Neural cell (in vitro differentiated cells): ENCODE measurements around the gene SMIM38. TPM values are rescaled to one million over a fixed set of nuclear protein-coding genes. Genes with fewer than 3 reads are reported as not detected.

Source experiments
- H2AFZ ChIP-seq: fragments of 200-600, 300-800 bp; sonication (generic), shearing (Covaris generic); 2 replicates; pipeline ENCODE4 v1.6.0; 2014; ENCODE audit warnings: low read depth, mild to moderate bottlenecking, antibody characterized with exemption, low read length, moderate library complexity
- H3F3A ChIP-seq: fragments of 200-600 bp; shearing (Covaris generic); 2 replicates; pipeline ENCODE4 v1.6.1; 2016; ENCODE audit warnings: mild to moderate bottlenecking, moderate library complexity, mixed read lengths, antibody characterized with exemption, low read length; ENCODE audit not compliant: insufficient read depth, poor library complexity, severe bottlenecking
- H3K27ac ChIP-seq: fragments of 200-600, 300-800 bp; sonication (generic), shearing (Covaris generic); 2 replicates; pipeline ENCODE4 v1.5.1; 2014; ENCODE audit warnings: mild to moderate bottlenecking, low read length, moderate library complexity
- H3K27me3 ChIP-seq: fragments of 300-800, 200-600 bp; sonication (generic), shearing (Covaris generic); 2 replicates; pipeline ENCODE4 v1.6.0; 2014; ENCODE audit warnings: mild to moderate bottlenecking, low read depth, low read length, moderate library complexity; ENCODE audit not compliant: insufficient read depth
- H3K36me3 ChIP-seq: fragments of 300-800, 200-600 bp; sonication (generic), shearing (Covaris generic); 2 replicates; pipeline ENCODE4 v1.5.1; 2014; ENCODE audit warnings: mild to moderate bottlenecking, antibody characterized with exemption, low read length, moderate library complexity; ENCODE audit not compliant: insufficient read depth
- H3K4me2 ChIP-seq: fragments of 300-800, 200-600 bp; sonication (generic), shearing (Covaris generic); 2 replicates; pipeline ENCODE4 v1.6.0; 2014; ENCODE audit warnings: mild to moderate bottlenecking, low read length
- H3K4me3 ChIP-seq: fragments of 300-800, 200-600 bp; sonication (generic), shearing (Covaris generic); 2 replicates; pipeline ENCODE4 v1.5.1; 2014; ENCODE audit warnings: mild to moderate bottlenecking, low read length, moderate library complexity
- H3K79me2 ChIP-seq: fragments of 200-600 bp; shearing (Covaris generic); replicated peaks from 2 replicates; pipeline ENCODE4 v1.6.0; 2014; ENCODE audit warnings: mild to moderate bottlenecking, low read length, moderate library complexity; ENCODE audit not compliant: insufficient read depth
- H3K9ac ChIP-seq: fragments of 300-800, 200-600 bp; sonication (generic), shearing (Covaris generic); 2 replicates; pipeline ENCODE4 v1.6.1; 2016; ENCODE audit warnings: mild to moderate bottlenecking, low read length, mixed read lengths
- H3K9me2 ChIP-seq: fragments of 200-600 bp; shearing (Covaris generic); 2 replicates; pipeline ENCODE4 v1.6.1; 2016; ENCODE audit warnings: mild to moderate bottlenecking, low read length, mixed read lengths; ENCODE audit not compliant: insufficient read depth
- H3K9me3 ChIP-seq: fragments of 200-600, 300-800 bp; sonication (generic), shearing (Covaris generic); 2 replicates; pipeline ENCODE4 v1.6.1; 2016; ENCODE audit warnings: mild to moderate bottlenecking, mixed run types, low read length, moderate library complexity, mixed read lengths
- H4K20me1 ChIP-seq: fragments of 200-600 bp; shearing (Covaris generic); 2 replicates; pipeline ENCODE4 v1.6.1; 2016; ENCODE audit warnings: mild to moderate bottlenecking, mixed run types; ENCODE audit not compliant: insufficient read depth
- CTCF ChIP-seq: fragments of 450-650 bp; IDR thresholded peaks from 2 replicates; pipeline ENCODE4 v1.5.1; 2014; ENCODE audit warnings: antibody characterized with exemption, mild to moderate bottlenecking, moderate library complexity; ENCODE audit not compliant: poor library complexity, severe bottlenecking
- EP300 ChIP-seq: fragments of 450-650 bp; conservative IDR thresholded peaks from 2 replicates; pipeline ENCODE4 v1.6.1; 2014; ENCODE audit warnings: antibody characterized with exemption, mild to moderate bottlenecking, moderate library complexity; ENCODE audit not compliant: poor library complexity, severe bottlenecking
- EZH2 ChIP-seq: fragments of 200-600, 300-800 bp; shearing (Covaris generic), sonication (generic); IDR thresholded peaks from 2 replicates; pipeline ENCODE4 v1.6.1; 2014; ENCODE audit warnings: antibody characterized with exemption, low read length, borderline replicate concordance, mild to moderate bottlenecking; ENCODE audit not compliant: insufficient read depth, poor library complexity, severe bottlenecking
- MXI1 ChIP-seq: fragments of 450-650 bp; conservative IDR thresholded peaks from 2 replicates; pipeline ENCODE4 v1.6.1; 2014; ENCODE audit warnings: antibody characterized with exemption, mild to moderate bottlenecking; ENCODE audit not compliant: poor library complexity, severe bottlenecking
- POLR2AphosphoS5 ChIP-seq: IDR thresholded peaks from 2 replicates; pipeline ENCODE4 v1.6.1; 2012
- RAD21 ChIP-seq: fragments of 450-650 bp; conservative IDR thresholded peaks from 2 replicates; pipeline ENCODE4 v1.6.1; 2014; ENCODE audit warnings: antibody characterized with exemption, mild to moderate bottlenecking, moderate library complexity
- REST ChIP-seq: IDR thresholded peaks from 2 replicates; pipeline ENCODE4 v1.6.1; 2012; ENCODE audit warnings: borderline replicate concordance
- SMC3 ChIP-seq: fragments of 450-650 bp; conservative IDR thresholded peaks from 2 replicates; pipeline ENCODE4 v1.6.1; 2014; ENCODE audit warnings: antibody characterized with exemption, mild to moderate bottlenecking, moderate library complexity; ENCODE audit not compliant: poor library complexity
- TAF1 ChIP-seq: IDR thresholded peaks from 2 replicates; pipeline ENCODE4 v1.6.1; 2012; ENCODE audit warnings: low read depth
- polyA plus RNA-seq: library from polyadenylated mRNA; depleted of rRNA; stranded (reverse); fragments of >200 nt; gene quantifications from 2 replicates; pipeline ENCODE4 v1.2.3, GENCODE V29; 2014

The SMIM38 gene
- polyA plus RNA-seq, 1 donor from 2014 or later = 1.9 TPM

DNA sequence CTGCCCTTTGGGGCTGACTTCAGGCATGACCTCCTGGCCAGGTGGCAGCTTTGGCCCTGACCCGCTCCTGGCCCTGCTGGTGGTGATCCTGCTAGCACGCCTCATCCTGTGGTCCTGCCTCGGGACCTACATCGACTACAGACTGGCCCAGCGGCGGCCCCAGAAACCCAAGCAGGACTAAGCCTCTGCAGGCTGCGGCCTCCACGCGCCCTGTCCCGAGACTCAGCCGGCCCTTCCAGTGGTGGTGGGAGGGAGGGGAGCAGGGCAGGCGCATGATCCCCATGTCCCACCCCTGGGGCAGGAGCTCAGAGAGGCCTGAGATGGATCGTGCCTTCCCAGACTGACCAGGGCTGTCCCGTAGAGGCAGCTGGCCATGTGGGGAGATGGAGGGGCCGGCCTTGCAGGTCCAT lies 2.1 kb downstream of the SMIM38 start:
- Histone ChIP-seq H3K4me3 (no peak overlapping the region), H3K27ac (no peak overlapping the region), H3K36me3 (no peaks in the 10 kb centered on the region), H3K4me2 (no peak overlapping the region), H3K9me2 (no peaks in the 10 kb centered on the region), H3K27me3 (no peaks in the 10 kb centered on the region), H3K9ac (no peak overlapping the region), H3K9me3 (no peaks in the 10 kb centered on the region), H3F3A (no peaks in the 10 kb centered on the region), H4K20me1 (no peaks in the 10 kb centered on the region), H3K79me2 (no peaks in the 10 kb centered on the region), H2AFZ (no peak overlapping the region)
- TF ChIP-seq REST = no peak
- TF ChIP-seq MXI1 = no peak
- no peak for TF ChIP-seq EP300
- no peak for TF ChIP-seq SMC3
- TF ChIP-seq POLR2AphosphoS5 = no peak
- no peak for TF ChIP-seq EZH2
- no peak for TF ChIP-seq TAF1
- no peak for TF ChIP-seq RAD21
- no peak for TF ChIP-seq CTCF

GRCh38 chr11:69158301-69159149 lies 2.8 kb downstream of the SMIM38 start:
- Histone ChIP-seq H3K9me2 (no peaks in the 10 kb centered on the region), H3K27me3 (no peaks in the 10 kb centered on the region), H2AFZ (no peak overlapping the region), H3K27ac (no peak overlapping the region), H4K20me1 (no peaks in the 10 kb centered on the region), H3K4me3 (no peak overlapping the region), H3F3A (no peaks in the 10 kb centered on the region), H3K9me3 (no peaks in the 10 kb centered on the region), H3K9ac (no peak overlapping the region), H3K4me2 (no peak overlapping the region), H3K79me2 (no peaks in the 10 kb centered on the region), H3K36me3 (no peaks in the 10 kb centered on the region)
- TF ChIP-seq EZH2 (no peak), CTCF (no peak), TAF1 (no peak), SMC3 (no peak), REST (no peak), MXI1 (no peak), RAD21 (no peak), EP300 (no peak), POLR2AphosphoS5 (no peak)
